Vagina (tissue), 2 donors: ENCODE results near the gene NEDD4L.

Experiments
- POLR2AphosphoS5 ChIP-seq, 2 donors: sonication (generic); formaldehyde crosslinking; IDR thresholded peaks; one replicate each; pipeline ENCODE4 v1.9.0; 2017; ENCODE audit warnings: antibody characterized with exemption in 2 of 2, mild to moderate bottlenecking in 2 of 2, low read depth in 1 of 2; ENCODE audit not compliant: insufficient read depth in 1 of 2
- TF ChIP-seq, protein P1 (sequence below), 3 experiments: fragments of 450-650 bp in 2 of 3; fragments of 200-600 bp in 1 of 3; sonication (generic) in 1 of 3; IDR thresholded peaks; one replicate each; pipeline ENCODE4 v1.5.1; 2017 to 2019; ENCODE audit warnings: antibody characterized with exemption in 3 of 3, mild to moderate bottlenecking in 2 of 3, moderate library complexity in 2 of 3

DNA sequence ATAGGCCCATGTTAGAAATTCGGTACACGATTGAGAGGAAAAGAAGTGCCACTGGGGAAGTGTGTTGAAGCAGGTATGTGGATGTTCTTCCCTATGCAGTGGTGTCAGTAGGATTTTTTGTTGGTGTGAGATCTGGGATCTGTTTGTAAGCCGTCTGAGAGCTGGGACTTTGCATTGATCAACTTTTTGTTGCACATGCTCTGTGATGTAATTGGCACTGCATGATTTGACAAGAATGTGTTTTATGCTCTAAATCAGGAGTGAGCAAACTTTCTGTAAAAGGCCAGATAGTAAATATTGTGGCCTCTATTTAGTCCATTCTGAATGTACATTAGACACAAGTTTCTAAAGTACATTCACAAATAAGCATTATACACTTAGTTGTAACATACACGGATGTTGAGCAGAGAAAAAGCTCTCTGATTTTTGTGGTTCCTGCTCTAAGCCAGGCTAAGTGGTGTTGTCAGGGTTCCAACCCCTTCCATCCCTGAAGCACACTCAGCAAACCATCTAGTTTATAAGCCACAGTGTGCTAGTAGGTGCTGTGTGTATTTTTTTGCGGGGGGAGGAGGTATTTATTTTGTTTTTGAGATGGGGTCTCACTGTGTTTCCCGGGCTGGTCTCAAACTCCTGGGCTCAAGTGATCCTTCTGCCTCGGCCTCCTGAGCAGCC lies 235.6 kb downstream of the NEDD4L start:
- TF ChIP-seq, protein P1, sequence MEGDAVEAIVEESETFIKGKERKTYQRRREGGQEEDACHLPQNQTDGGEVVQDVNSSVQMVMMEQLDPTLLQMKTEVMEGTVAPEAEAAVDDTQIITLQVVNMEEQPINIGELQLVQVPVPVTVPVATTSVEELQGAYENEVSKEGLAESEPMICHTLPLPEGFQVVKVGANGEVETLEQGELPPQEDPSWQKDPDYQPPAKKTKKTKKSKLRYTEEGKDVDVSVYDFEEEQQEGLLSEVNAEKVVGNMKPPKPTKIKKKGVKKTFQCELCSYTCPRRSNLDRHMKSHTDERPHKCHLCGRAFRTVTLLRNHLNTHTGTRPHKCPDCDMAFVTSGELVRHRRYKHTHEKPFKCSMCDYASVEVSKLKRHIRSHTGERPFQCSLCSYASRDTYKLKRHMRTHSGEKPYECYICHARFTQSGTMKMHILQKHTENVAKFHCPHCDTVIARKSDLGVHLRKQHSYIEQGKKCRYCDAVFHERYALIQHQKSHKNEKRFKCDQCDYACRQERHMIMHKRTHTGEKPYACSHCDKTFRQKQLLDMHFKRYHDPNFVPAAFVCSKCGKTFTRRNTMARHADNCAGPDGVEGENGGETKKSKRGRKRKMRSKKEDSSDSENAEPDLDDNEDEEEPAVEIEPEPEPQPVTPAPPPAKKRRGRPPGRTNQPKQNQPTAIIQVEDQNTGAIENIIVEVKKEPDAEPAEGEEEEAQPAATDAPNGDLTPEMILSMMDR (IDR thresholded peaks at IDR 0.05), result no peak
- no peak for TF ChIP-seq POLR2AphosphoS5 (IDR thresholded peaks at IDR 0.05; ENCODE audit: insufficient read depth in 1 of 2, low read depth in 1 of 2)
